GM12878 (cell line): Measurements from ENCODE around the gene NSA2. TPM values are rescaled to one million over a fixed set of nuclear protein-coding genes. Genes with fewer than 3 reads are reported as not detected.

ENCODE experiments used
- ATAC-seq: fragments of 200-7000 bp; cut with Tn5 transposase; 3 replicates; pipeline ENCODE4 v1.9.1; 2020; ENCODE audit warnings: mild to moderate bottlenecking, moderate library complexity
- BruUV-seq: library from RNA; stranded (reverse); fragments of 400-500 nt; replicated peaks from 2 replicates; lab custom pipeline; 2021; lab: Mats Ljungman, UMichigan
- CTCF ChIA-PET: fragments of 300-600 bp; sonication (Branson Sonifier 250); formaldehyde crosslinking; extraction: SDS; loops from one replicate; lab custom pipeline; 2021; ENCODE audit warnings: inconsistent platforms; lab: Yijun Ruan, JAX
- POLR2A ChIA-PET: fragments of 350-600 bp; formaldehyde crosslinking; extraction: SDS; loops from one replicate; lab custom pipeline; 2021; ENCODE audit warnings: inconsistent platforms; lab: Charles Lee
- RAD21 ChIA-PET: fragments of 300-600 bp; sonication (Branson Sonifier 250); formaldehyde crosslinking; loops from one replicate; lab custom pipeline; 2023; ENCODE audit warnings: antibody characterized with exemption; ENCODE audit not compliant: unreplicated experiment; lab: Charles Lee
- SMC1A ChIA-PET: fragments of 300-600 bp; sonication (Branson Sonifier 250); formaldehyde crosslinking; loops from one replicate; lab custom pipeline; 2023; ENCODE audit not compliant: unreplicated experiment, uncharacterized antibody; lab: Charles Lee
- DNase-seq: peaks from one replicate; pipeline ENCODE4 v3.0.0-alpha.2; 2011; ENCODE audit warnings: low read depth, low spot score
- FAIRE-seq: peaks from 3 replicates; lab custom pipeline; 2011; peaks lifted over from hg19 to GRCh38; lab: Jason Lieb, UNC
- H2AFZ ChIP-seq: 2 replicates; pipeline ENCODE4 v1.6.0; 2011; ENCODE audit warnings: low read depth, low read length, control low read depth; ENCODE audit not compliant: control insufficient read depth
- H3K27ac ChIP-seq: 2 replicates; pipeline ENCODE4 v1.5.1; 2011; ENCODE audit warnings: control low read depth; ENCODE audit not compliant: control insufficient read depth, insufficient read depth
- H3K27me3 ChIP-seq, 2 experiments: replicated peaks in 1 of 2; 2 replicates each; pipeline versions ENCODE4 v1.6.0 to v1.6.1; 2011; ENCODE audit warnings: low read length in 1 of 2; ENCODE audit not compliant: control insufficient read depth in 2 of 2, insufficient read depth in 2 of 2
- H3K36me3 ChIP-seq, 2 experiments: 2 replicates each; pipeline ENCODE4 v1.5.1; 2011; ENCODE audit warnings: low read length in 1 of 2; ENCODE audit not compliant: control insufficient read depth in 2 of 2, insufficient read depth in 2 of 2
- H3K4me1 ChIP-seq: 2 replicates; pipeline ENCODE4 v1.6.1; 2011; ENCODE audit warnings: mild to moderate bottlenecking, low read length, moderate library complexity, mixed read lengths; ENCODE audit not compliant: control insufficient read depth, insufficient read depth
- H3K4me2 ChIP-seq: 2 replicates; pipeline ENCODE4 v1.6.0; 2011; ENCODE audit warnings: control low read depth; ENCODE audit not compliant: control insufficient read depth, insufficient read depth
- H3K4me3 ChIP-seq: fragments of 200-600 bp; sonication (generic); 2 replicates; pipeline ENCODE4 v1.5.1; 2016
- H3K79me2 ChIP-seq: 2 replicates; pipeline ENCODE4 v1.6.0; 2011; ENCODE audit warnings: low read length; ENCODE audit not compliant: control insufficient read depth, insufficient read depth
- H3K9ac ChIP-seq: 2 replicates; pipeline ENCODE4 v1.8.0; 2011; ENCODE audit warnings: low read length, control low read depth, mixed read lengths; ENCODE audit not compliant: control insufficient read depth, insufficient read depth
- H3K9me3 ChIP-seq: replicated peaks from 3 replicates; pipeline ENCODE4 v1.5.1; 2011; ENCODE audit warnings: mild to moderate bottlenecking, low read length; ENCODE audit not compliant: control insufficient read depth, insufficient read depth
- H4K20me1 ChIP-seq: 2 replicates; pipeline ENCODE4 v1.6.0; 2011; ENCODE audit not compliant: control insufficient read depth, insufficient read depth
- BMI1 ChIP-seq: fragments of 450-650 bp; IDR thresholded peaks from 2 replicates; pipeline ENCODE4 v1.6.1; 2016; ENCODE audit warnings: mild to moderate bottlenecking, moderate library complexity, borderline replicate concordance
- EED ChIP-seq: sonication (generic); IDR thresholded peaks from 2 replicates; pipeline ENCODE4 v1.6.1; 2016; ENCODE audit warnings: antibody characterized with exemption, low read depth
- FOS ChIP-seq: IDR thresholded peaks from 3 replicates; pipeline ENCODE4 v1.6.1; 2011; ENCODE audit warnings: borderline replicate concordance; ENCODE audit not compliant: insufficient read length; ENCODE audit errors: extremely low read depth
- KDM1A ChIP-seq: fragments of 200-600 bp; sonication (generic); IDR thresholded peaks from 2 replicates; pipeline ENCODE4 v1.6.1; 2016; ENCODE audit warnings: borderline replicate concordance
- MTA3 ChIP-seq: IDR thresholded peaks from 2 replicates; pipeline ENCODE4 v1.6.1; 2012; ENCODE audit warnings: low read length, inconsistent platforms, borderline replicate concordance
- NBN ChIP-seq: fragments of 450-650 bp; IDR thresholded peaks from 2 replicates; pipeline ENCODE4 v1.6.1; 2016
- NR2C2 ChIP-seq: IDR thresholded peaks from 2 replicates; pipeline ENCODE4 v1.6.1; 2011; ENCODE audit warnings: borderline replicate concordance, low read depth; ENCODE audit not compliant: control insufficient read depth, insufficient read length
- POLR2AphosphoS2 ChIP-seq: IDR thresholded peaks from 2 replicates; pipeline ENCODE4 v1.6.1; 2011; ENCODE audit warnings: low read depth, mild to moderate bottlenecking, low read length, improper control_type of control experiment, moderate library complexity
- SIX5 ChIP-seq: IDR thresholded peaks from 2 replicates; pipeline ENCODE4 v1.6.1; 2011; ENCODE audit warnings: mild to moderate bottlenecking, low read depth, low read length, moderate library complexity; ENCODE audit not compliant: severe bottlenecking
- ZNF207 ChIP-seq: fragments of 450-650 bp; IDR thresholded peaks from 2 replicates; pipeline ENCODE4 v1.6.1; 2014; ENCODE audit warnings: antibody characterized with exemption, mild to moderate bottlenecking, borderline replicate concordance
- ZSCAN29 ChIP-seq: fragments of 450-650 bp; IDR thresholded peaks from 2 replicates; pipeline ENCODE4 v1.6.1; 2017; ENCODE audit warnings: mild to moderate bottlenecking, moderate library complexity
- ZZZ3 ChIP-seq: IDR thresholded peaks from 2 replicates; pipeline ENCODE4 v1.6.1; 2011; ENCODE audit warnings: low read depth; ENCODE audit not compliant: control insufficient read depth, insufficient read length
- WGBS: methylation state at CpG from one replicate; pipeline ENCODE4 v1.1.6; 2016; ENCODE audit warnings: low lambda C conversion rate; ENCODE audit not compliant: insufficient replicate concordance, insufficient coverage; ENCODE audit errors: missing lambda C conversion rate; 5-methylcytosine and 5-hydroxymethylcytosine counted together
- in situ Hi-C: fragments of 300-500 bp; cut with MboI; formaldehyde crosslinking; loops from 9 replicates; pipeline ENCODE4 v1.14.3; 2018; ENCODE audit warnings: mixed read lengths
- intact Hi-C: fragments of 100-400 bp; cut with micrococcal nuclease; formaldehyde crosslinking; loops from one replicate; pipeline ENCODE4 v1.14.2; 2022; ENCODE audit not compliant: unreplicated experiment
- polyA plus RNA-seq, 11 experiments: library from polyadenylated mRNA; depleted of rRNA in 4 of 11; unstranded in 6 of 11; stranded (reverse) in 5 of 11; fragments of >200 nt; fragmentation: Nextera tagmentation in 4 of 11; fragmentation: Illumina TruSeq in 1 of 11; extraction: Ambion mirVana in 4 of 11; extraction: Trizol in 1 of 11; gene quantifications; 1 replicate in 1 of 11; 2 replicates in 10 of 11; pipeline versions ENCODE4 v1.2.1 to v1.2.3, GENCODE V29; 2011 to 2016; ENCODE audit warnings: inconsistent platforms in 2 of 11, missing spikeins in 2 of 11, low read depth in 1 of 11
- total RNA-seq, 4 experiments: library from RNA; depleted of rRNA in 3 of 4; stranded (reverse); fragments of >200 nt in 3 of 4; fragmentation: Illumina TruSeq in 1 of 4; extraction: Trizol in 1 of 4; gene quantifications; 2 replicates each; pipeline versions ENCODE4 v1.2.1 to v1.2.3, GENCODE V29; 2013 to 2021
- TF ChIP-seq, protein P1 (sequence below): IDR thresholded peaks from 2 replicates; pipeline ENCODE4 v1.6.1; 2011; ENCODE audit warnings: low read depth, mild to moderate bottlenecking, low read length, moderate library complexity, borderline replicate concordance; ENCODE audit errors: extremely low read depth
- TF ChIP-seq, protein P2 (sequence below): fragments of 450-650 bp; formaldehyde crosslinking; IDR thresholded peaks from 2 replicates; pipeline ENCODE4 v1.5.0; 2022; ENCODE audit warnings: mild to moderate bottlenecking, missing genetic modification characterization

NSA2 gene
- total and polyA plus RNA-seq, 10 of the 15 experiments (the other 5 are each of a cell fraction or from before 2014, with no cell fraction given), result 77.8 to 317 (median 143) TPM

DNA sequence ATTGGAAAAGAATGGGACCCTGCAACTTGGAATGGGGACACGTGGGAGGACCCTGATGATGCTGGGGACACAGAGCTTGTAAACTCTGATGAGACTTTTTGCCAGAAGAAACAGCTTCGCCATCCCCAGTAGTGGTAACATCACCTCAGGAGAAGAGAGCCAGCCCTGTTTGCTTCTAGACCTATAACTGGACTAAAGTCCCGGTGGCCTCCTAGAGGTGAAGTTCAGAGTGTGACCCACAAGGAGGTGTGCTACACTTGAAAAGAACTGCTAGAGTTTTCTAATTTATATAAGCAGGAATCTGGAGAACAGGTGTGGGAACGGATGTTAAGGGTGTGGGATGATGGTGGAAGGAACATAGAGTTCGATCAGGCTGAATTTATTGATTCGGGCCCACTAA is 19.8 kb downstream of the NSA2 start:
- Histone ChIP-seq H3K36me3 (no peaks in the 10 kb centered on the region), H2AFZ (no peak overlapping the region), H3K4me1 (no peaks in the 10 kb centered on the region), H3K27ac (no peak overlapping the region), H3K27me3 (no peaks in the 10 kb centered on the region), H3K9me3 (no peaks in the 10 kb centered on the region), H4K20me1 (no peaks in the 10 kb centered on the region), H3K4me2 (no peak overlapping the region), H3K4me3 (no peak overlapping the region), H3K79me2 (no peaks in the 10 kb centered on the region), H3K9ac (no peak overlapping the region)
- RAD21 ChIA-PET, result no interaction called here
- DNase-seq (no peak), FAIRE-seq (no peak), ATAC-seq (no peak)
- intact Hi-C loops, result no loop called here
- SMC1A ChIA-PET, result no interaction called here
- TF ChIP-seq BMI1 (no peak), ZSCAN29 (no peak), SIX5 (no peak), MTA3 (no peak), EED (no peak), ZNF207 (no peak), KDM1A (no peak), NR2C2 (no peak), FOS (no peak), POLR2AphosphoS2 (no peak), ZZZ3 (no peak), NBN (no peak)
- TF ChIP-seq, protein P1, sequence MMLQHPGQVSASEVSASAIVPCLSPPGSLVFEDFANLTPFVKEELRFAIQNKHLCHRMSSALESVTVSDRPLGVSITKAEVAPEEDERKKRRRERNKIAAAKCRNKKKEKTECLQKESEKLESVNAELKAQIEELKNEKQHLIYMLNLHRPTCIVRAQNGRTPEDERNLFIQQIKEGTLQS, result no peak
- TF ChIP-seq, protein P2, sequence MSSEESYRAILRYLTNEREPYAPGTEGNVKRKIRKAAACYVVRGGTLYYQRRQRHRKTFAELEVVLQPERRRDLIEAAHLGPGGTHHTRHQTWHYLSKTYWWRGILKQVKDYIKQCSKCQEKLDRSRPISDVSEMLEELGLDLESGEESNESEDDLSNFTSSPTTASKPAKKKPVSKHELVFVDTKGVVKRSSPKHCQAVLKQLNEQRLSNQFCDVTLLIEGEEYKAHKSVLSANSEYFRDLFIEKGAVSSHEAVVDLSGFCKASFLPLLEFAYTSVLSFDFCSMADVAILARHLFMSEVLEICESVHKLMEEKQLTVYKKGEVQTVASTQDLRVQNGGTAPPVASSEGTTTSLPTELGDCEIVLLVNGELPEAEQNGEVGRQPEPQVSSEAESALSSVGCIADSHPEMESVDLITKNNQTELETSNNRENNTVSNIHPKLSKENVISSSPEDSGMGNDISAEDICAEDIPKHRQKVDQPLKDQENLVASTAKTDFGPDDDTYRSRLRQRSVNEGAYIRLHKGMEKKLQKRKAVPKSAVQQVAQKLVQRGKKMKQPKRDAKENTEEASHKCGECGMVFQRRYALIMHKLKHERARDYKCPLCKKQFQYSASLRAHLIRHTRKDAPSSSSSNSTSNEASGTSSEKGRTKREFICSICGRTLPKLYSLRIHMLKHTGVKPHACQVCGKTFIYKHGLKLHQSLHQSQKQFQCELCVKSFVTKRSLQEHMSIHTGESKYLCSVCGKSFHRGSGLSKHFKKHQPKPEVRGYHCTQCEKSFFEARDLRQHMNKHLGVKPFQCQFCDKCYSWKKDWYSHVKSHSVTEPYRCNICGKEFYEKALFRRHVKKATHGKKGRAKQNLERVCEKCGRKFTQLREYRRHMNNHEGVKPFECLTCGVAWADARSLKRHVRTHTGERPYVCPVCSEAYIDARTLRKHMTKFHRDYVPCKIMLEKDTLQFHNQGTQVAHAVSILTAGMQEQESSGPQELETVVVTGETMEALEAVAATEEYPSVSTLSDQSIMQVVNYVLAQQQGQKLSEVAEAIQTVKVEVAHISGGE (CRISPR knock-in tag), result no peak
- POLR2A ChIA-PET, result no interaction called here
- CTCF ChIA-PET, result interaction anchor here (0.6 to 0.7 kb wide), 2 partner anchors 55 to 113 kb away, joined by 3 read pairs; no protein-coding TSS in a partner anchor
- no TSS peak for BruUV-seq
- in situ Hi-C loops, result no loop called here
- 53% methylated on average over 6 of the region's 6 CpGs for WGBS
